Calu3 (cell line): ENCODE data around the gene LRRC43. TPM values are rescaled to one million over a fixed set of nuclear protein-coding genes. Genes with fewer than 3 reads are reported as not detected.

Source experiments
- BruUV-seq: library from RNA; stranded (reverse); fragments of 400-500 nt; replicated peaks from 2 replicates; lab custom pipeline; 2021; lab: Mats Ljungman, UMichigan
- CTCF ChIA-PET: fragments of 300-600 bp; sonication (Branson Sonifier 250); formaldehyde crosslinking; loops from one replicate; lab custom pipeline; 2022; ENCODE audit warnings: antibody characterized with exemption; lab: Charles Lee
- DNase-seq: peaks from one replicate; pipeline ENCODE4 v3.0.0; 2022
- H3K27ac Mint-ChIP-seq: one replicate; pipeline ENCODE4 v1.8.0; 2022; ENCODE audit warnings: mixed read lengths; ENCODE audit not compliant: unreplicated experiment
- H3K27me3 Mint-ChIP-seq: one replicate; pipeline ENCODE4 v1.8.0; 2022; ENCODE audit warnings: mixed read lengths; ENCODE audit not compliant: unreplicated experiment
- H3K36me3 Mint-ChIP-seq: one replicate; pipeline ENCODE4 v1.8.0; 2022; ENCODE audit warnings: mild to moderate bottlenecking, moderate library complexity, mixed read lengths; ENCODE audit not compliant: insufficient read depth, unreplicated experiment
- H3K4me1 Mint-ChIP-seq: one replicate; pipeline ENCODE4 v1.8.0; 2022; ENCODE audit warnings: mild to moderate bottlenecking, low read depth, mixed read lengths; ENCODE audit not compliant: unreplicated experiment
- H3K4me3 Mint-ChIP-seq: one replicate; pipeline ENCODE4 v1.8.0; 2022; ENCODE audit warnings: mild to moderate bottlenecking, low read depth, moderate library complexity, mixed read lengths; ENCODE audit not compliant: unreplicated experiment
- H3K9me3 Mint-ChIP-seq: one replicate; pipeline ENCODE4 v1.8.0; 2022; ENCODE audit warnings: low read depth, mixed read lengths; ENCODE audit not compliant: unreplicated experiment
- intact Hi-C: fragments of 100-400 bp; cut with micrococcal nuclease; formaldehyde crosslinking; loops from one replicate; pipeline ENCODE4 v1.10.0; 2022; ENCODE audit not compliant: unreplicated experiment
- total RNA-seq: library from RNA; stranded (reverse); gene quantifications from 2 replicates; pipeline ENCODE4 v1.2.3, GENCODE V29; 2022
- TF ChIP-seq, protein P1 (sequence below): fragments of 200-600 bp; IDR thresholded peaks from one replicate; pipeline ENCODE4 v1.8.0; 2022; ENCODE audit warnings: antibody characterized with exemption; ENCODE audit not compliant: unreplicated experiment

LRRC43 gene
- total RNA-seq, 1 experiment from 2014 or later = not detected

DNA sequence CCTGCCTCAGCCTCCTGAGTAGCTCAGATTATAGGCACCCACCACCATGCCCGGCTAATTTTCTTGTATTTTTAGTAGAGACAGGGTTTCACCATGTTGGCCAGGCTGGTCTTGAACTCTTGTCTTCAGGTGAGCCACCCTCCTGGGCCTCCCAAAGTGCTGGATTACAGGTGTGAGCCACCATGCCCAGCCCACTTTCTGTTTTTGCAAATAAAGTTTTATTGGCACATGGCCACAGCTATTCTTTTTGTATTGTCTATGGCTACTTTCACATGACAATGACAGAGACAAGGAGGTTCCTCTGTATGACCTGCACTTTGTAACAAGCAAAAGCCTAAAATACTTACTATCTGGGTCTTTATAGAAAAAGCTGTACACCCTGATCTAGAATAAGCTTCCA is 62.6 kb downstream of the LRRC43 start:
- Mint-ChIP-seq H3K4me3 (no peak overlapping the region), H3K36me3 (peaks cover 5% of the 10 kb centered on the region), H3K4me1 (no peaks in the 10 kb centered on the region), H3K27me3 (no peaks in the 10 kb centered on the region), H3K9me3 (no peaks in the 10 kb centered on the region), H3K27ac (no peak overlapping the region)
- TF ChIP-seq, protein P1, sequence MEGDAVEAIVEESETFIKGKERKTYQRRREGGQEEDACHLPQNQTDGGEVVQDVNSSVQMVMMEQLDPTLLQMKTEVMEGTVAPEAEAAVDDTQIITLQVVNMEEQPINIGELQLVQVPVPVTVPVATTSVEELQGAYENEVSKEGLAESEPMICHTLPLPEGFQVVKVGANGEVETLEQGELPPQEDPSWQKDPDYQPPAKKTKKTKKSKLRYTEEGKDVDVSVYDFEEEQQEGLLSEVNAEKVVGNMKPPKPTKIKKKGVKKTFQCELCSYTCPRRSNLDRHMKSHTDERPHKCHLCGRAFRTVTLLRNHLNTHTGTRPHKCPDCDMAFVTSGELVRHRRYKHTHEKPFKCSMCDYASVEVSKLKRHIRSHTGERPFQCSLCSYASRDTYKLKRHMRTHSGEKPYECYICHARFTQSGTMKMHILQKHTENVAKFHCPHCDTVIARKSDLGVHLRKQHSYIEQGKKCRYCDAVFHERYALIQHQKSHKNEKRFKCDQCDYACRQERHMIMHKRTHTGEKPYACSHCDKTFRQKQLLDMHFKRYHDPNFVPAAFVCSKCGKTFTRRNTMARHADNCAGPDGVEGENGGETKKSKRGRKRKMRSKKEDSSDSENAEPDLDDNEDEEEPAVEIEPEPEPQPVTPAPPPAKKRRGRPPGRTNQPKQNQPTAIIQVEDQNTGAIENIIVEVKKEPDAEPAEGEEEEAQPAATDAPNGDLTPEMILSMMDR = no peak
- DNase-seq = no peak
- BruUV-seq = no TSS peak
- CTCF ChIA-PET = interaction anchor here (0.7 kb wide), 1 partner anchor 365 kb away, joined by 5 read pairs; no protein-coding TSS in a partner anchor
- intact Hi-C loops = no loop called here

DNA sequence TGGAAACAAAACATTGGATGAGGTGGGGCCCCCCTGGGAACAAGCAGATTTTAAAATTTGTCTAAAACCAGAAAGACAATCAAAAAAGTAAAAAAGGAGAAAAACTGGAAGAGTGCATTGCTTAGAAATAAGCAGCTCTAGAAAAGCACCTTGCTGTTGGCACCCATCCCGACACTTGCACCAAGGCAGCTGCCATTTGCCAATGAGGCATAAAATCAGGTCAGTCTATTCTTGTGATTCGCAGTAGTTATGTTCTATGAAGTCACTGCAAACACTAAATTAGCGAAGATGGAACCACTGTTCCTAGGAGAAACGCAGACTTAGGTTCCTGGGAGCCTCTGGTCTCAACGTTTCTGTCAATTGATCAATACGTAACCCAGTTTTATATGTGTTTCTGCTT is 67.1 kb downstream of the LRRC43 start:
- Mint-ChIP-seq H3K27me3 (no peaks in the 10 kb centered on the region), H3K36me3 (peaks cover 5% of the 10 kb centered on the region), H3K4me3 (no peak overlapping the region), H3K4me1 (no peaks in the 10 kb centered on the region), H3K27ac (no peak overlapping the region), H3K9me3 (no peaks in the 10 kb centered on the region)
- TF ChIP-seq, protein P1 = no peak
- CTCF ChIA-PET = no interaction called here
- no TSS peak for BruUV-seq
- DNase-seq = no peak
- intact Hi-C loops = no loop called here

DNA sequence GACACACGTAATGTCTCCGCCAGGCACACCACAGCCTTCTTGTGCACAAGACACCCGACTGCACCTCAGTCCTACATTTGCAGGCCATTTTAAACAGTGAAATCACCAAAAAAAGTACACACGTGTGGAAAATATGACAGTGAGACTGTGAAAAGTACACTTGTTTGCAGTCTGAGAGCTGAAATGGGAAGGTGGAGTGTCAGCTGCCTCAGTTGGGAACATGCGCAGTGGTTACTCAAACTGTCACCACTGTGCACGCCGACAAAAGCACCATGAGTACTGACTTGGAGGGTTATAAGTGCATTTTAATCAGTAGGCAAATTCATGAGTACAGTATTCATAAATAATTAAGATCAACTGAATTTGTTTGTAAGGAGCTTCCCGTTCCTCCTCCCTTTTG is 67.6 kb downstream of the LRRC43 start:
- Mint-ChIP-seq H3K36me3 (peaks cover 5% of the 10 kb centered on the region), H3K27ac (no peak overlapping the region), H3K27me3 (no peaks in the 10 kb centered on the region), H3K4me1 (no peaks in the 10 kb centered on the region), H3K9me3 (no peaks in the 10 kb centered on the region), H3K4me3 (no peak overlapping the region)
- no peak for DNase-seq
- TF ChIP-seq, protein P1 = no peak
- intact Hi-C loops = no loop called here
- BruUV-seq = no TSS peak
- CTCF ChIA-PET = no interaction called here

Other genes starting within 250 kb of the LRRC43 start
- 21.0 and 25.5 TPM in 2 replicates for gene BCL7A, start 161.2 kb upstream of the LRRC43 start, total RNA-seq
- 55.3 and 58.7 TPM in 2 replicates for gene MLXIP, start 104.4 kb upstream of the LRRC43 start, total RNA-seq
- gene IL31, start 8.9 kb upstream of the LRRC43 start, total RNA-seq = not detected in 2 replicates
- 0.47 and 1.1 TPM in 2 replicates for gene B3GNT4, start 20.6 kb downstream of the LRRC43 start, total RNA-seq
- gene DIABLO, start 42.9 kb downstream of the LRRC43 start, total RNA-seq = 68.7 and 71.9 TPM in 2 replicates
- gene VPS33A, start 83.4 kb downstream of the LRRC43 start, total RNA-seq = 18.9 and 22.9 TPM in 2 replicates
- 95.3 and 109 TPM in 2 replicates for gene CLIP1, start 239.5 kb downstream of the LRRC43 start, total RNA-seq